ENCODE data around the gene TMEM51. TPM values are rescaled to one million over a fixed set of nuclear protein-coding genes. Genes with fewer than 3 reads are reported as not detected.

Gene TMEM51
- total and polyA plus RNA-seq, 2 donors (not counting 1 experiment from before 2014, with no cell fraction given), result 0.06 to 0.30 TPM

- Mint-ChIP-seq H3K4me1 (peaks cover 5% of the 10 kb centered on the region), H3K27ac (no peak overlapping the region), H3K4me3 (no peak overlapping the region), H3K27me3 (peaks cover 4% of the 10 kb centered on the region), H3K9me3 (ENCODE audit: insufficient read depth) (no peaks in the 10 kb centered on the region)
- Histone ChIP-seq H2AFZ (ENCODE audit: insufficient read depth, low read depth, low read length, poor library complexity, severe bottlenecking) (no peak overlapping the region), H3K4me3 (ENCODE audit: control extremely low read depth in 1 of 5, extremely low read depth in 1 of 5, insufficient read depth in 1 of 5, low read depth in 2 of 5, low read length in 4 of 5) (no peak overlapping the region), H3K9ac (ENCODE audit: low read length) (no peak overlapping the region), H3K9me3 (ENCODE audit: control extremely low read depth in 1 of 3, control insufficient read depth in 2 of 3, insufficient read depth in 1 of 3, low read length in 2 of 3) (no peaks in the 10 kb centered on the region), H3K27ac (ENCODE audit: low read length in 2 of 2) (no peak overlapping the region), H3K4me1 (ENCODE audit: control insufficient read depth in 2 of 2, insufficient read depth in 2 of 2, low read length in 2 of 2) (no peaks in the 10 kb centered on the region), H3K27me3 (replicated peaks in 1 of 4; ENCODE audit: control extremely low read depth in 1 of 4, control insufficient read depth in 3 of 4, insufficient read depth in 4 of 4, low read length in 3 of 4) (no peaks in the 10 kb centered on the region), H3K4me2 (replicated peaks; ENCODE audit: low read depth, low read length, poor library complexity, severe bottlenecking) (no peak overlapping the region), H4K20me1 (ENCODE audit: control insufficient read depth, insufficient read depth, low read length, poor library complexity, severe bottlenecking) (no peaks in the 10 kb centered on the region), H3K36me3 (replicated peaks in 1 of 2; ENCODE audit: control extremely low read depth in 1 of 2, control insufficient read depth in 1 of 2, extremely low read depth in 1 of 2, insufficient read depth in 2 of 2, low read length in 1 of 2) (no peaks in the 10 kb centered on the region), H3K79me2 (ENCODE audit: control insufficient read depth, insufficient read depth, low read length) (no peaks in the 10 kb centered on the region)
- no peak for TF ChIP-seq CTCF (IDR thresholded peaks at IDR 0.05)
- TF ChIP-seq EZH2 (IDR thresholded peaks at IDR 0.05; ENCODE audit: borderline replicate concordance, insufficient read depth, low read depth, low read length, poor library complexity, severe bottlenecking), result no peak
- POLR2A ChIA-PET, result no interaction called here
- CTCF ChIA-PET, result no interaction called here
- WGBS (ENCODE audit: insufficient coverage), result no CpG with 5 or more reads among the region's 4 CpGs
- DNase-seq, result no peak
- intact Hi-C loops (cut with micrococcal nuclease), result no loop called here
- no peak for ATAC-seq (ENCODE audit: low read depth)
Observed at GRCh38 chr1:15229707-15230131, 76.2 kb downstream of the TMEM51 start.

DNA sequence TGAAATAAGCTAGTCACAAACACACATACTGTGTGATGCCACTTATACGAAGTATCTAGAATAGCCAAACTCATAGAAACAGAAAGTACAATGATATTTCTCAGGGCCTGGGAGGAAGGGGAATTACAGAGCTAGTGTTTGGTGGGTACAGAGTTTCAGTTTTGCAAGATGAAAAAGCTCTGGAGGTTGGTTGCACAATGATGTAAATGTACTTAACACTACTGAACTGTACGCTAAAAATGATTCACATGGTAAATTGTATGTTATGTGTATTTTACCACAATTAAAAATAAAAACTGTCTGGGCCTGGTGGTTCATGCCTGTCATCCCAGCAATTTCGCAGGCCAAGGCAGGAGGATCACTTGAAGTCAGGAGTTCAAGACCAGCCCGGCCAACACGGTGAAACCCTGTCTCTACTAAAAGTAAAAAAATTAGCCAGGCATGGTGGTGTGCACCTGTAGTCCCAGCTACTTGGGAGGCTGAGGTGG, 78.2 kb downstream of the TMEM51 start:
- H4K20me1 ChIP-seq (ENCODE audit: control insufficient read depth, insufficient read depth, low read length, poor library complexity, severe bottlenecking), result no peaks in the 10 kb centered on the region
- H3K36me3 ChIP-seq (replicated peaks in 1 of 2; ENCODE audit: control extremely low read depth in 1 of 2, control insufficient read depth in 1 of 2, extremely low read depth in 1 of 2, insufficient read depth in 2 of 2, low read length in 1 of 2), result no peaks in the 10 kb centered on the region
- H3K4me1 Mint-ChIP-seq, result peaks cover 3% of the 10 kb centered on the region
- no peak overlapping the region for H3K27ac Mint-ChIP-seq
- H3K4me2 ChIP-seq (replicated peaks; ENCODE audit: low read depth, low read length, poor library complexity, severe bottlenecking), result no peak overlapping the region
- TF ChIP-seq CTCF (IDR thresholded peaks at IDR 0.05) (no peak), EZH2 (IDR thresholded peaks at IDR 0.05; ENCODE audit: borderline replicate concordance, insufficient read depth, low read depth, low read length, poor library complexity, severe bottlenecking) (no peak)
- no peaks in the 10 kb centered on the region for H3K27me3 ChIP-seq (replicated peaks in 1 of 4; ENCODE audit: control extremely low read depth in 1 of 4, control insufficient read depth in 3 of 4, insufficient read depth in 4 of 4, low read length in 3 of 4)
- no peak overlapping the region for H3K4me3 ChIP-seq (ENCODE audit: control extremely low read depth in 1 of 5, extremely low read depth in 1 of 5, insufficient read depth in 1 of 5, low read depth in 2 of 5, low read length in 4 of 5)
- H3K4me3 Mint-ChIP-seq, result no peak overlapping the region
- no peaks in the 10 kb centered on the region for H3K9me3 Mint-ChIP-seq (ENCODE audit: insufficient read depth)
- no peaks in the 10 kb centered on the region for H3K79me2 ChIP-seq (ENCODE audit: control insufficient read depth, insufficient read depth, low read length)
- intact Hi-C loops (cut with micrococcal nuclease), result no loop called here
- H3K27me3 Mint-ChIP-seq, result peaks cover 10% of the 10 kb centered on the region
- POLR2A ChIA-PET, result no interaction called here
- H3K9me3 ChIP-seq (ENCODE audit: control extremely low read depth in 1 of 3, control insufficient read depth in 2 of 3, insufficient read depth in 1 of 3, low read length in 2 of 3), result no peaks in the 10 kb centered on the region
- H3K9ac ChIP-seq (ENCODE audit: low read length), result no peak overlapping the region
- no peaks in the 10 kb centered on the region for H3K4me1 ChIP-seq (ENCODE audit: control insufficient read depth in 2 of 2, insufficient read depth in 2 of 2, low read length in 2 of 2)
- WGBS (ENCODE audit: insufficient coverage), result no CpG with 5 or more reads among the region's 5 CpGs
- H3K27ac ChIP-seq (ENCODE audit: low read length in 2 of 2), result no peak overlapping the region
- ATAC-seq (ENCODE audit: low read depth), result no peak
- no peak for DNase-seq
- CTCF ChIA-PET, result no interaction called here
- H2AFZ ChIP-seq (ENCODE audit: insufficient read depth, low read depth, low read length, poor library complexity, severe bottlenecking), result no peak overlapping the region
